Right atrium auricular region (tissue), 2 donors: ENCODE measurements around the gene VEPH1. TPM values are rescaled to one million over a fixed set of nuclear protein-coding genes. Genes with fewer than 3 reads are reported as not detected.

ENCODE experiments used
- DNase-seq: peaks from one replicate; pipeline ENCODE4 v3.0.0-alpha.2; 2019; ENCODE audit warnings: low spot score
- H3K27ac ChIP-seq, 2 donors: fragments of 200-600 bp; sonication (generic); 1 replicate in 1 of 2; 2 replicates in 1 of 2; pipeline ENCODE4 v1.5.1; 2016 to 2019
- H3K27me3 ChIP-seq, 2 donors: fragments of 200-600 bp; sonication (generic); one replicate each; pipeline versions ENCODE4 v1.5.1 to v1.6.0; 2017 to 2019
- H3K36me3 ChIP-seq: fragments of 200-600 bp; sonication (generic); one replicate; pipeline ENCODE4 v1.5.1; 2016
- H3K4me1 ChIP-seq, 2 donors: fragments of 200-600 bp; sonication (generic); one replicate each; pipeline versions ENCODE4 v1.5.1 to v1.6.0; 2017 to 2019
- H3K4me3 ChIP-seq, 2 donors: fragments of 200-600 bp; sonication (generic); 1 replicate in 1 of 2; 2 replicates in 1 of 2; pipeline ENCODE4 v1.5.1; 2017 to 2019; ENCODE audit warnings: mild to moderate bottlenecking in 1 of 2, moderate library complexity in 1 of 2
- H3K9me3 ChIP-seq, 2 donors: fragments of 200-600 bp; sonication (generic); one replicate each; pipeline ENCODE4 v1.5.1; 2019
- total RNA-seq, 2 donors: library from RNA; depleted of rRNA; stranded (reverse); fragments of >200 nt; gene quantifications; one replicate each; pipeline ENCODE4 v1.1.0, GENCODE V29; 2016
- TF ChIP-seq, protein P1 (sequence below), 2 donors: fragments of 200-600 bp; sonication (generic); IDR thresholded peaks; one replicate each; pipeline ENCODE4 v1.5.1; 2019; ENCODE audit warnings: antibody characterized with exemption in 2 of 2

VEPH1 gene
- total RNA-seq, 2 donors from 2014 or later: 0.48 to 0.86 TPM

DNA sequence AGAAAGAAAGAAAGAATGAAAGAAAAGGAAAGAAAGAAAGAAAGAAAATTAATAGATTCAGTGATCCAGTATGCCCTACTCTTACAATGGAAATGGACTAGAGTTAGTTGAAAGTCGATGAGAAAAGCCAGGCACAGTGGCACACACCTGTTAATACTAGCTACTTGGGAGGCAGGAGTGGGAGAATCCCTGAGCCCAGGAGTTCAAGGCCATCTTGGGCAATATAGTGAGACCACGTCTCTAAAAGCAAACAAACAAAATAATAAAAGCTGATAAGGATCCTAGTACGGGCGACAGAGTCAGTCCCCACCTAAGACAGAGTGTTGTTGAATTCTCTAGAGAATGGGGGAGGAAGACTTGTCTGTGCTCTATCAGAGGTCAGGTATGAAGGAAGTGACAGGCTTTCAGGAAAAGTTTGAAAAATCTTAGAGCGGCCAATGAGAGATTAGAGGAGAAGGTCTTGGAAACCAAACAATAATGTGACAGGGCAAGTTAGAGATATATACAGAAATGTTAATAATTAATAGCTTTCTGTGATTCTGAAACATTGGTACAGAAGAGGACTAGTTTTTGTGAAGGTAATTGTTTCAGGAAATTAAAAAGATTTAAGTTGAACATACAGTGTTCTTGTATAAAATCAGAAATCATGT, 184.5 kb downstream of the VEPH1 start:
- DNase-seq: no peak
- Histone ChIP-seq H3K9me3 (no peaks in the 10 kb centered on the region), H3K27ac (no peak overlapping the region), H3K4me3 (no peak overlapping the region), H3K36me3 (no peaks in the 10 kb centered on the region), H3K4me1 (no peaks in the 10 kb centered on the region), H3K27me3 (no peaks in the 10 kb centered on the region)
- TF ChIP-seq, protein P1, sequence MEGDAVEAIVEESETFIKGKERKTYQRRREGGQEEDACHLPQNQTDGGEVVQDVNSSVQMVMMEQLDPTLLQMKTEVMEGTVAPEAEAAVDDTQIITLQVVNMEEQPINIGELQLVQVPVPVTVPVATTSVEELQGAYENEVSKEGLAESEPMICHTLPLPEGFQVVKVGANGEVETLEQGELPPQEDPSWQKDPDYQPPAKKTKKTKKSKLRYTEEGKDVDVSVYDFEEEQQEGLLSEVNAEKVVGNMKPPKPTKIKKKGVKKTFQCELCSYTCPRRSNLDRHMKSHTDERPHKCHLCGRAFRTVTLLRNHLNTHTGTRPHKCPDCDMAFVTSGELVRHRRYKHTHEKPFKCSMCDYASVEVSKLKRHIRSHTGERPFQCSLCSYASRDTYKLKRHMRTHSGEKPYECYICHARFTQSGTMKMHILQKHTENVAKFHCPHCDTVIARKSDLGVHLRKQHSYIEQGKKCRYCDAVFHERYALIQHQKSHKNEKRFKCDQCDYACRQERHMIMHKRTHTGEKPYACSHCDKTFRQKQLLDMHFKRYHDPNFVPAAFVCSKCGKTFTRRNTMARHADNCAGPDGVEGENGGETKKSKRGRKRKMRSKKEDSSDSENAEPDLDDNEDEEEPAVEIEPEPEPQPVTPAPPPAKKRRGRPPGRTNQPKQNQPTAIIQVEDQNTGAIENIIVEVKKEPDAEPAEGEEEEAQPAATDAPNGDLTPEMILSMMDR (IDR thresholded peaks at IDR 0.05): no peak

DNA sequence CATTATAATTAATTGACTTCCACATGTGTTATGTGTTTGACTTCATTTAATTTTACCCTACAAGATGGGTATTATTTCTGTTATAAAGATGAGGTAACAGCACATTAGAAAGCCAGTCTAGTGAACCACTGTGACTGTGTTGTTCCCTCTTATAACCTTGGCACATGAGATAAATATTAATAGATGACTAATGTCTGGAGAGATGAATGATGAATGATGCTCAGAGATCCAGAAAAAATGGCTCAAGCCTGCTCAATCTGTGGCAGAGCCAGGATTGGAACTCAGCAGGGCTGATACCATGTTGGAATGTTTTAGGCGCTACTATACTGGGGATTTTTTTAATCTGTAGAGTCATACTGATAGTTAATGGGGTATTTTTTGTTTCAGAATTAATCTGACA, 185.3 kb downstream of the VEPH1 start:
- DNase-seq: no peak
- no peak overlapping the region for H3K27ac ChIP-seq
- H3K36me3 ChIP-seq: no peaks in the 10 kb centered on the region
- H3K4me3 ChIP-seq: no peak overlapping the region
- TF ChIP-seq, protein P1 (IDR thresholded peaks at IDR 0.05): no peak
- H3K9me3 ChIP-seq: no peaks in the 10 kb centered on the region
- H3K27me3 ChIP-seq: no peaks in the 10 kb centered on the region
- H3K4me1 ChIP-seq: no peaks in the 10 kb centered on the region

DNA sequence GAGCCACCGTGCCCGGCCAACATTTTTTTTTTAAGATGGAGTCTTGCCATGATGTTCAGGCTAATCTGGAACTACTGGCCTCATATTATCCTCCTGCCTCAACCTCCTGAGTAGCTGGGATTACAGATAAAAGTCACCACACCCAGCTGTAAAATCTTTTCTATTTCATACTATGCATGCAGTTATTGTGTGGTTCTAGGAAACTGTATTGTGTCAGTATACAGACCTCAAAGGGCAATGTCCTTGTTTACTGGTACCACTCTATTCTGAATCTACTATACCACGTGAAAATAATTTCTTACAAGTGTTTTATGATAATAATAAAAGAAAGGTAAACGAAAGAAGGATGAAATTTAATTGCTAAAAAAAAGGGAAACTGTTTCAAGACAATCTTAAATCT, 190.0 kb downstream of the VEPH1 start:
- DNase-seq: no peak
- no peaks in the 10 kb centered on the region for H3K4me1 ChIP-seq
- H3K36me3 ChIP-seq: no peaks in the 10 kb centered on the region
- TF ChIP-seq, protein P1 (IDR thresholded peaks at IDR 0.05): no peak
- H3K9me3 ChIP-seq: no peaks in the 10 kb centered on the region
- H3K27ac ChIP-seq: no peak overlapping the region
- no peaks in the 10 kb centered on the region for H3K27me3 ChIP-seq
- no peak overlapping the region for H3K4me3 ChIP-seq

GRCh38 chr3:157312376-157312745, 190.9 kb downstream of the VEPH1 start:
- no peaks in the 10 kb centered on the region for H3K9me3 ChIP-seq
- H3K27me3 ChIP-seq: no peaks in the 10 kb centered on the region
- no peak overlapping the region for H3K27ac ChIP-seq
- DNase-seq: no peak
- no peak overlapping the region for H3K4me3 ChIP-seq
- H3K4me1 ChIP-seq: no peaks in the 10 kb centered on the region
- TF ChIP-seq, protein P1 (IDR thresholded peaks at IDR 0.05): no peak
- H3K36me3 ChIP-seq: no peaks in the 10 kb centered on the region

GRCh38 chr3:157311633-157312375, 191.4 kb downstream of the VEPH1 start:
- H3K27ac ChIP-seq: no peak overlapping the region
- TF ChIP-seq, protein P1 (IDR thresholded peaks at IDR 0.05): no peak
- no peaks in the 10 kb centered on the region for H3K4me1 ChIP-seq
- no peaks in the 10 kb centered on the region for H3K36me3 ChIP-seq
- DNase-seq: no peak
- no peaks in the 10 kb centered on the region for H3K9me3 ChIP-seq
- no peak overlapping the region for H3K4me3 ChIP-seq
- H3K27me3 ChIP-seq: no peaks in the 10 kb centered on the region
